Epithelial cell of prostate (primary cell): Measurements from ENCODE around the gene CABP7.
"Not testable (repeated sequence)": the region's sequence is repeated elsewhere in the genome, so short reads cannot be mapped to it uniquely, and the experiment has no call there.

Experiments used
- DNase-seq: peaks from one replicate; pipeline ENCODE4 v3.0.0-alpha.2; 2011; ENCODE audit warnings: low read depth, low spot score
- H3K27ac ChIP-seq: fragments of 450-650 bp; 2 replicates; pipeline ENCODE4 v1.5.1; 2017; ENCODE audit warnings: mild to moderate bottlenecking

The CABP7 gene

DNA sequence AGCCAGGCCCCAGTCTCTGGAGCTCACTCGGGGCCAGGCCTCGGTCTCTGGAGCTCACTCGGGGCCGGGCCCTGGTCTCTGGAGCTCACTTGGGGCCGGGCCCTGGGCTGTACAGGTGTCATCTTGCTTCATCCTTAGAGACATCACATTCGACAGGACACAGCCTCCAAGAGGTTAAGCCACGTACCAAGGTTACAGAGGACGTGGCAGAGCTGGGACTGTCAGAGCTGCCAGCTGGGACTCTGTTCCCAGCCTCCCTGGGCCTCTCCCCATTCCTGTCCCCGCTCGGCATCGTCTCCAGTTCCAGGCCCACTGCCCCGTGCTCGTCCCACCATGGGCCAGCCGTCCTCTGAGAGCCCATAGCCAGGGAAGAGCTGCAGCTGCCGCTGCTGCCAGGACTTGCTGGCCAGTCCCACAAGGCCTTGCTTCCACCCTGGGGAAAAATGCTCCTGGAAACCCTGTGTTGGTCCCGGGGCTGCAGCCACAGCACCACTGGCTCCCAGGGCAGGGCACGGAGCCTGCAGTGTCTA, 19.6 kb downstream of the CABP7 start:
- no peak for DNase-seq
- no peak overlapping the region for H3K27ac ChIP-seq

DNA sequence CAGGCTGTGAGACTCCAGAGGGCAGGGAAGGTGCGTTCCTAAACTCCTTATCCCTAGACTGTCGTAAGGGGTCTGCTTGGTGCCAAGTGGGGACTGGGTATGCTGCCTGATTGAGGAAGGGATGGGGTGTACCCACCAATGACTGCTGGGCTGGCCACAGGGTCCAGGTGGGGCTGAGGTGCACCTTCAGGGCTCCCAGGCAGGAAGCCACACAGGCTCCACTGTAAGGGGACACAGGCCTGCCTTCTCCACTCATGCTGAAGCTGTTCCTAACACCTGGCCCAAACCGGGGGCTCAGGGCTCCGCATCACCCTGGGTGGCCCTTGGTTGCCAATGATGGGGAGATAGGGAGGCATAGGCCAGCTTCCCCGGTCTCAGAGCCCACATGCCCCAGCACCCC, 20.4 kb downstream of the CABP7 start:
- DNase-seq = no peak
- H3K27ac ChIP-seq = no peak overlapping the region

DNA sequence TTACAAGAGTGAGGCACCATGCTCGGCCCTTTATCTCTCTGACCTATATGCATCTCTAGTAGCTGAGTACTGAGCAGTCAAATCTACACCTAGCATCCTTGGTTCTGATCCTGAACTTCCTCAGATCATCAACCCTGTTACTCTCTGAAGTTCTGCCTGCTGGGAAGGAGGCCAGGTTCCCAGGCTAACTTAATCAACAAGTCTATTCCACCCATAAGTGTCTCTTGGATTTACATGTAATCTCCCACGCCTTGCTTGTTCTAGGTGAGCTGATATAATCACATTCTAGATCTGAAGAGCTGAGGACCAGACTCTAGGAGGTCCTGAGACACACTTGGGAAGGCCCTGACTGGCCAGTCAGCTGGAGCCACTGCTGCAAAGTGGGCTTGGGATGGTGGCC, 22.1 kb downstream of the CABP7 start:
- DNase-seq = no peak
- no peak overlapping the region for H3K27ac ChIP-seq

DNA sequence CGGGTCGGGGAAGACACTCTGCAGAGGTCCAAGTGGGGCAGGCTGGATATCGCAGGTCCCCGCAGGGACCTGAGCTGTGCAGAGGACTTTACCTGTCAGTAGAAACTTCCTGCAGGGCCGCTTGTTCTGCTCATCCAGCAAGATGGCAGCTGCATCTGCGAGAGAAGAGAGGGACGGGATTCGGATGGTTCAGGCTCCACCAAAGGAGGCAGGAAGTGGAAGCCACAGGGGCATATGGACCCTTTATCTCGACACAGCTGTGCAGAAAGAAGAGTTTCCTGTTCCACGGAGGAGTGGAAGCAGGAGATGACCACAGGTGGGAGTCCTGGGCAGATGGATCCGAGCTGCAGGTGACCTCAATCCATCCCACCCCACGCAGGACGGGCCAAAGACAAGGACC, 22.5 kb downstream of the CABP7 start:
- H3K27ac ChIP-seq = no peak overlapping the region
- DNase-seq = no peak

DNA sequence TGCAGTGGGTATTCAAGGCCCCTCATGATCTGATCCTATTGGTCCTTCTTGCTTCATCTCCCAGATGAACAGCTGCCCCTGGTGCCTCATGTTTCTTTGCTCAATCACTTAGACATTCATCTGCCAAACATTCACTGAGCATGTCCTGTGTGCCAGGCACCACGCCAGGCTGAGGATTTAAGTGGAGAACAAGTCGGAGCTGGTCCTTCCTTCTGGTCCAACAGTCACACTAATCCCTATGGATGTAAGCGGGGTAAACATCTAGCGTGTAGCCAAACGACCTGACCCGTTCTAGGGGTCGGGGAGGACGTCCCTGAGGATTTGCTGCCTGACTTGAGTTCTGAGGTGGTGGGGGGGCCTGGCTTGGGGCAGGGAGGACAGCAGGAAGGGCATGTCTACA, 25.1 kb downstream of the CABP7 start:
- DNase-seq = peak; percentile 91
- peak overlapping the region; percentile 24 for H3K27ac ChIP-seq

DNA sequence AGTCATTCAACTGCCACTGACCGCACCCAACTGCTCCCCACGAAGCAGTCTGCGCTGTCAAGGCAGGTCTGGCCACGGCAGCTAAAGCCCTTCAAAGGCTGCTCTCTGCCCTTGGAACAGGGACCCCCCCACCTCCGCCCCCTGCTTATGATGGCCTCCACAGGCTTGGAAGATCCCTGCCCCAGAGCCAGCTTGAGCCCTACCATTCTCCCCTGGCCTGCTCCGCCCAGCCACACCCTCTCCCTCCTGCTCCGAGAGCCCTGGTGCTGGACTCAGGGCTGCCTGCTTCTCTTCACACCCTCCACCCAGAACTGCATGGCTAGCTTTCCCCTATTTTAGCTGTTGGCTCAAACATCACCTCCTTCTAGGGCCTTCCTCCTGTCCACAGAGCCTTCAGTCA, 28.0 kb downstream of the CABP7 start:
- DNase-seq = no peak
- H3K27ac ChIP-seq = no peak overlapping the region

DNA sequence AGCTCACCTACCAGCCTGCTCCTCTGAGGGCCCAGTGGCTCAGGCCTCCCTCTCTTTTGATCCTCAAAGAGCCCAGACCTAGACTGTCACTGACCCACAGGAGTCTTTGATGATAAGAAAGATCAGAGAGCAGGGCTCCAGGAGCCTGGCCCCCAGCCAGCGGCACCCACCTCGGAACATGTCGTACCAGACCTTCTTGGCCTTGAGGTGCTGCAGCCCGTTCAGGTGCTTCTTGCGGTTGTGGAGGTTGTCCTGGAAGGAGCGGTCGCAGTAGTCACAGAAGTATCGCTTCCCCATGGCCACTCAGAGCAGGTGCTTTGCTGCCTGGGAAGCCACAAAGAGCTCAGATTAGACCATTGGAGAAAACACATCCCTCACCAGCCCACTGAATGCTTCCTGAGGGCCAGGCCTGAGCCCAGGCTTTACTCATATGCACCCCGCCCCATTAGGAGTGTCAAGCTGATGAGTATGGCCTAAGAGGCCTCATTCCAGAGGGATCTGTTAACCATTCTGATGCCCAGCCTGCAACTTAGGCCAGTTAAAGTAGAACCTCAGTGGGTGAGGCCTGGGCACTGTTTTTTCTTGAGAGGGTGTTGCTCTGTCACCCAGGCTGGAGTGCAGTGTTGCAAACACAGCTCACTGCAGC, 28.6 kb downstream of the CABP7 start:
- DNase-seq = no peak
- no peak overlapping the region for H3K27ac ChIP-seq

DNA sequence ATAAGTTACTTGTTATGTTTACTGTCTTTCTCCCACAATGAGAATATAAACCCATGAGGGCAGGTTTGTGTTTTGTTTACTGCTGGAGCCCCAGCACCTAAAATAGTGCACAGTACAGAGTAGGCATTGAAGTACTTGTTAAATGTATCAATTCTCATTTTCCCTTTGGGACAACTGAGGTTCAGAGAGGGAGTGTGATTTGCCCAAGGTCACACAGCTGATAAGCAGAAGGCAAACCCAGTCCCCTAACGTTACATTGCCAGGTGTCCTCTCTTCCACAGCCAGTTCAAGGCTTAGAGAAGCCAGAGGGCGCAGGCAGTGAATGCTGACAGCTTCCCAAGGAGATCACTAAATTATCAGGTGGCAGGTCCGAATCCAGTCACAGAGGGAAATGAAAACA, 30.2 kb downstream of the CABP7 start:
- no peak for DNase-seq
- no peak overlapping the region for H3K27ac ChIP-seq

DNA sequence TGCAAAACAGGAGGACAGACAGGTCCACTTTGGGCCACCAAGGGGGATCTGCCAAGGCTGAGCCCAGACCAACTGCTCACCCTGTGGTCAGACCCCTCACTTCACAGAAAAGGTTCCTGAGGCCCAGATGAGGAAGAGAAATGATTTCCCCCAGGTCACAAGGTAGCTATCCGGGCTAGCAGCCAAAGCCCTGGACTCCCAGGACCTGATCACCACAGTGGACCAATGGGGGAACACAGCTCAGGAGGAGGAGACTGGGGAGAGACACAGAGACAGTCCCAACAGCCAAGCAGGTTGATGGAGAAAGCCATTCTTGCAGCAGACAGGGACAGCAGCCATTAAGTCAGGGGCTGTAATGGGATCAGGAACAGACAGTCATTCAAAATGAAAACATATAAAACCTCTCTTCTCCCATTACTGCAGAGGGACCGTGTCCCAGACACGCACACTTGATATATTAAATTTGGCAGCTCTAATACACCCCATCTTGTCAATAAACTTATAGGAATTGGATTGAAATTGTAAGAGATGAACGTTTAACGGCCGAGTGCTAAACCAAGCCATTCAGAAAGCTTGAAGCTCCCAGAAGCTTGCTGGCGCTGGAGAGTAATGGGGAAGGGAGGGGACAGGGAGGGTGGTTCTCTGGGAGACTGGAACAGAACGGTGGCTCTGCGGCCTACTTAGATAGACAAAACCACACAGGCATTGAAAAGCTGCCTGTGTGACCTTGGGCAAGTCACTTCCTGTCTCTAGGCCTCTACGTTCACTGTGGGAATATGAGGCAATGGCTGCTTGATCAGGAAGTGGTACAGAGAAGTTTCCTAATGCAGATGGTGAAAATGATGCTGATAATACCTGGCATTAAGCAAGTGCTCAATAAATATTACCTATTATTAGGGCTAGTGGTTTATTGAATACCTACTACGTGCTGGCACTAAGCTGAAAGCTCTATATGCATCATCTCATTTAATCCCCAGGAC, 31.0 kb downstream of the CABP7 start:
- no peak for DNase-seq

DNA sequence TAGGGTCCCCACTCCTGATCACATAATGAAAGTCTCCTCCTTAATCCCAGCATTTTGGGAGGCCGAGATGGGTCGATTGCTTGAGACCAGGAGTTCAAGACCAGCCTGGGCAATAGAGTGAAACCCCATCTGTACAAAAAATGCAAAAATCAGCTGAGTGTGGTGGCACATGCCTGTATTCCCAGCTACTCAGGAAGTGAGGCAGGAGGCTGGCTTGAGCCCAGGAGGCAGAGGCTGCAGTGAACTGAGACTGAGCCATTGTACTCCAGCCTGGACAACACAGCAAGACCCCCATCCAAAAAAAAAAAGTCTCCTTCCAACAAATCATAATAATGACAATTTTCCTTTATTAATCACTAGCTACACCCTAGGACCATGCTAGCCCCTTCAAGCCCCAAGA, 31.9 kb downstream of the CABP7 start:
- H3K27ac ChIP-seq = no peak overlapping the region
- no peak for DNase-seq

More for the DNA sequence above, 31.0 kb downstream of the CABP7 start:
- H3K27ac ChIP-seq = no peak overlapping the region

DNA sequence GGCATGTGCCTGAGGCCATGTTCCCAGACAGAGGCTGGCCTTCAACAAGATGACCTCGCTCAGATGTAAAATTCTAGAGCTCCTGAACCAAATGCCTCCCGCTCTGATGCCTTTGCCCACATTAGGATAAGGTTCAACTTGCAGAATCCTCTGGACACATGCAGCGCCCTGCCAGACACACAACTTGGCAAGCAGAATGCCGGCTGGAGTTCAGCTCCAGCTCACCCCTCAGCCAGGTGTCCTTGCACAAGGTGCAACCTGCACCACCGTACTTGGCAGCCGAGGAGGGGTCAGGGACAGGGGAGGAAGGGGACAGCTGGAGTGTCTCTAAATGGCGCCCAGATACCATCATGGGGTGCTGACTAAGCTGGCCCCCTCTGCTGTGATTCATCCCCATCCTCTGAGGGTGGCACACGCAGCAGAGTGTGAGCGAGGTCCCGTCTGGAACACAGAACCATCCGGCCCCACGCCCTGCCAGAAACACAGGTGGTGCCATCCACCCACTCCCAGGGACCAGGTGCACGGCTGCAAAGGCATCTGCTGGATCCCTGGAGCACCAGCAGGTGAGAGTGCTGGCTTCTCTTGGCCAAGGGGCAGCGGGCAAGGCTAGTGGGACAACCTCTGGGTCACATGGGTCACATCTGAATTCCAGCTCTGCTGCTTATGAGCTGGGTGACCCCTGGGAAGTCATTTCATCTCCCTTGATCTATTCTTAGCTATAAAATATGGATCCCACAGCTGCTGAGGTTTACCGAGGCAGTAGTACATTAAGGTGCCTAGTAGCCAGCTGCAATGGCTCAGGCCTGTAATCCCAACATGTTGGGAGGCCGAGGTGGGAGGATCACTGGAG, 34.2 kb downstream of the CABP7 start:
- H3K27ac ChIP-seq = no peak overlapping the region
- no peak for DNase-seq

DNA sequence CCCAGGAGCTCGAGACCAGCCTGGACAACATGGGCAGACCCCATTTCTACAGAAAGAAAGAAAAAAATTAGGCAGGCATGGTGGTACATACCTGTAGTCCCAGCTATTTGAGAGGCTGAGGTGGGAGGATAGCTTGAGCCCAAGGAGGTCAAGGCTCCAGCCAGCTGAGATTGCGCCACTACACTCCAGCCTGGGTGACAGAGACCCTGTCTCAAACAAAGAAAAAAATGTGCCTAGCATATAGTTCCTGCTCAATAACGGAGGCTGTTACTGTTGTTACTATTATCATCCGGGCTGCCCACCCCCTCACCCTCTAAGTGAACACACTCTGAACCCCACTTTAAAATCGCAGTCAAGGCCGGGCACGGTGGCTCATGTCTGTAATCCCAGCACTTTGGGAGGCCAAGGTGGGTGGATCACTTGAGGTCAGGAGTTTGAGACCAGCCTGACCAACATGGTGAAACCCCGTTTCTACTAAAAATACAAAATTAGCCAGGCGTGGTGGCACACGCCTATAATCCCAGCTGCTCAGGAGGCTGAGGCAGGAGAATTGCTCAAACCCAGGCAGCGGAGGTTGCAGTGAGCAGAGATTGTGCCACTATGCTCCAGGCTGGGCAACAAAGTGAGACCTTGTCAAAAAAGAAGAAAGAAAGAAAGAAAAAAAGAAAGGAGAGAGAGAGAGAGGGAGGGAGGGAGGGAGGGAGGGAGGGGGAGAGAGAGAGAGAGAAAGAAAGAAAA, 35.0 kb downstream of the CABP7 start:
- H3K27ac ChIP-seq, DNase-seq: not testable (repeated sequence)

DNA sequence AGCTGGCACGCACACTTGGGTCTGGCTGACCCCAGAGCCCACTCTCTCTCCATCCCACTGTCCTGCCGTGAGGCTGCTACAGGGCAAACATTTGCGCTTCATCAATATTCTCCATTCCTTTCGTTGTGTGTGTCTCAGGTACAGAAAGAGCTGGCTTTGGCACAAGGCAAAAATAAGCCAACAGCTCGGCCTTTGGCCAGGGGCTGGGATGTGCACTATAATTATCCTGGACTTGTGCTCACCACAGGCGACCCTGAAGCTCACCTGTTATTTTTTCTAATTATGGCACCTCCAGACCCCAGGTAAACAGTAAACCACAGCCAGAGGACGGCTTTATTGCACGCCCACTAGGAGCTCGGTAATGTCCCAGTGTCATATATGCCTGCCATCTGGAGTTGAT, 36.1 kb downstream of the CABP7 start:
- H3K27ac ChIP-seq = no peak overlapping the region

DNA sequence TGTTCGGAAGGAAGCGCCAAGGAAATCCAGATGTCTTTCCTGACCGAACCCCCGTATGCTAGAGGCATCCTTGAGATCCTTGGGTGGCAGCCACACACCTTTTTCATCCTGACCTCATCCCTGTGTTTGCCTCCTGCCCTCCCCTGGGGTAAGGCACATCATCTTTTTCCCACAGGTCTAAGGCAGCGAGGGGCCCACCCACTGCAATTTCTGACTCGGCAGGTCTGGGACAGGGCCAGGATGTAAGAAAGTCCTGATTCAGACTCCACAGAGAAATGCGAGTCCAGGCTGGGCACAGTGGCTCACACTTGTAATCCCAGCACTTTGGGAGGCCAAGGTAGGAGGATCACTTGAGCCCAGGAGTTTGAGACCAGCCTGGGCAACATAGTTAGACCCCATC, 36.5 kb downstream of the CABP7 start:
- no peak overlapping the region for H3K27ac ChIP-seq
- DNase-seq = no peak

More for the DNA sequence above, 36.1 kb downstream of the CABP7 start:
- DNase-seq = no peak

DNA sequence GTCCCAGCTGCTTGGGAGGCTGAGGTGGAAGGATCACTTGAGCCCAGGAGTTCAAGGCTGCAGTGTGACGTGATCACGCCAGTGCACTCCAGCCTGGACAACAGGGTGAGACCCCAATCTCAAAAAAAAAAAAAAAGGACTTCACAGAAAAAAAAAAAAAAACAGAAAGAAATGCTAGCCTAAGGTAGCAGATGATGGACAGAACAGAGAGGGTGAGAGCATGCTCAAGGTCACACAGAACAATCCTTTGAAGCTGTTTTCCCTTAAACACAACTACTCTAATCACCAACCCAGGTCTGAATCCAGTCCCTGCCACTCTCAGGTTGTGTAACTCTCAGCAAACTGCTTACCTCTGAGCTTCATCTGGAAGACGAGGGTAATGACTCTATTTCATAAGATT, 37.3 kb downstream of the CABP7 start:
- no peak for DNase-seq
- no peak overlapping the region for H3K27ac ChIP-seq

DNA sequence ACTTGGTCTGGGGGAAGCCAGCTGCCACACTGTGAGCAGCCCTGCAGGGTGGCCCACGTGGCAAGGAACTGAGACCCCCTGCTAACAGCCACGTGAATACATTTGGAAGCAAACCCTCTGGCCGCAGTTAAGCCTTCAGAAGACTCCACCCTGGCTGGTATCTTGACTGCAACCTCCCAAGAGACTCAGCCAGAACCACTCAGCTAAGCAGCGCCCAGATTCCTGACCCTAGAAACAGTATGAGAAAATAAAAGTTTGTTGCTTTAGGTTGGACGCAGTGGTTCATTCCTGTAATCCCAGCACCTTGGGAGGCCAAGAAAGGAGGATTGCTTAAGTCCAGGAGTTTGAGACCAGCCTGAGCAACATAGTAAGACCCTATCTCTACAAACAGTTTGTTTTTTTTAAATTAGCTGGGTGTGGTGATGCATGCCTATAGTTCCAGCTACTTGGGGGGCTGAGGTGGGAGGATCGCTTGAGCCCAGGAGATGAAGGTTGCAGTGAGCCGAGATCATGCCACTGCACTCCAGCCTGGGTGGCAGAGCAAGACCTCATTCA, 38.3 kb downstream of the CABP7 start:
- H3K27ac ChIP-seq = no peak overlapping the region
- no peak for DNase-seq

DNA sequence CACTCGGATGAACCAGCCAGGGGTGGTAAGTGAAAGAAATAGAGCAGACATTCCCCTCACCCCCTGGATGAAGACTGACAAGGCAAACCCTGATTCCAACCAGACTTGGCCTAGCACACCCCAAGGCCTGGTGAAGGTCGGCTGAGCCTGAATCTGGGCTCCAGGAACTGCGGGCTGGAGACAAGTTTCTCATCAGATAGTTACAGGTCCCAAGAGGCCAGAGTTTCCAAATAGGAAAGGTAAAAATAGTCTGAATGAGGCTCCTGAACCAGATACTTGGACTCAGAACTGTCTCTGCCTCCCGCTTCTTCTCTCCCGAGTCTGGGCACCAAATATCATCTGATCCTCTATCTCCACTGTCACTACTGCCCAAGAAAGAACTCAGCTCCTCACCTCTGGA, 39.2 kb downstream of the CABP7 start:
- H3K27ac ChIP-seq = no peak overlapping the region
- no peak for DNase-seq

DNA sequence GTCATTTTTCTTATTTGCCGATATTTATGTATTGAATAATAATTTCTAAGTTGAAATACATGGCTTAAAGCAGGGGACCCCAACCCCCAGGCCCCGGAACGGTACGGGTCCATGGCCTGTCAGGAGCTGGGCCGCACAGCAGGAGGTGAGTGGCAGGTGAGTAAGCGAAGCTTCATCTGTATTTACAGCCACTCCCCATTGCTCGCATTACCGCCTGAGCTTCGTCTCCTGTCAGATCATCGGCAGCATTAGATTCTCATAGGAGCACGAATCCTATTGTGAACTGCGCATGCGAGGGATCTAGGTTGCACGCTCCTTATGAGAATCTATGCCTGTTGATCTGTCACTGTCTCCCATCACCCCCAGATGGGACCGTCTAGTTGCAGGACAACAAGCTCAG, 42.5 kb downstream of the CABP7 start:
- H3K27ac ChIP-seq = no peak overlapping the region

DNA sequence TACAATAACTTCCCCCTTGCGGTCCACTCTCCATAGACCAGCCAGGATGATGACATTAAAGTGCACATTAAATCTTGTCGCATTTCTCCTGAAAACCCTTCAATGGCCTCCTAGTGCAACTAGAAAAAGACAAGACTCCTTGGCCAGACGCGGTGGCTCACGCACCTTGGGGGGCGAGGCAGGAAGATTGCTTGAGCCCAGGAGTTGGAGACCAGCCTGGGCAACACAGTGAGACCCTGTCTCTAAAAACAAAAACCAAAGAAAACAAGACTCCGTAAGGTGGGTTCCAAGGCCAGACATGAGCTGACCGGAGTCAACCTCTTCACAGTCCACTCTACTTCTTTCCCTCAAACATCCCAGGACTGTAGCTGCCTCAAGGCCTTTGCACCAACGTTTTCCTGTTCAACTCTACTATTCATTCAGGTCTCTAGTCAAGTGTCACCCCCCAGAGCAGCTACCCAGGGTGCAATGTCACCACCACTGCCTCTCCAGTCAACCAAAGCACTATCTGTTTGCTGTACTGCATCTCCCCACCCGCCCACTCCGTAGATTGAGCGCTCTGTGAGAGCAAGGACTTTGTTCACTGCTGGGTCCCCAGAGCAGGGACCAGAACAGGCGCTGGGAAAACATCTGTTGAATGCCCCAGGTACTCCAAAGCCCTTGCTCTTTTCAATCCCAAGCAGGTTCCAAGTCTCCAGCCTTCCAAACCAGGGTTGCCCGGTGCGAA, 46.3 kb downstream of the CABP7 start:
- DNase-seq = no peak
- H3K27ac ChIP-seq = peak overlapping the region; percentile 77

More for the DNA sequence above, 42.5 kb downstream of the CABP7 start:
- DNase-seq = no peak
